Tibial nerve (tissue), 4 donors: ENCODE results near the gene SUMF1. TPM values are rescaled to one million over a fixed set of nuclear protein-coding genes. Genes with fewer than 3 reads are reported as not detected.
"Not testable (repeated sequence)": the region's sequence is repeated elsewhere in the genome, so short reads cannot be mapped to it uniquely, and the experiment has no call there.

ENCODE experiments used
- DNase-seq, 2 donors: peaks; one replicate each; pipeline ENCODE4 v3.0.0-alpha.2; 2019; ENCODE audit warnings: low spot score in 2 of 2
- H3K27ac ChIP-seq, 4 donors: fragments of 200-600 bp; sonication (generic) in 3 of 4; one replicate each; pipeline ENCODE4 v1.5.1; 2017 to 2019; ENCODE audit warnings: mild to moderate bottlenecking in 1 of 4
- H3K27me3 ChIP-seq, 2 donors: fragments of 200-600 bp; sonication (generic) in 1 of 2; one replicate each; pipeline versions ENCODE4 v1.5.1 to v1.6.0; 2017 to 2019
- H3K36me3 ChIP-seq, 3 donors: fragments of 200-600 bp; sonication (generic); one replicate each; pipeline ENCODE4 v1.5.1; 2018 to 2019
- H3K4me1 ChIP-seq, 4 donors: fragments of 200-600 bp; sonication (generic) in 3 of 4; one replicate each; pipeline ENCODE4 v1.5.1; 2017 to 2019
- H3K4me3 ChIP-seq, 4 donors: fragments of 200-600 bp; sonication (generic) in 3 of 4; one replicate each; pipeline ENCODE4 v1.5.1; 2017 to 2019; ENCODE audit warnings: mild to moderate bottlenecking in 1 of 4, moderate library complexity in 1 of 4
- H3K9me3 ChIP-seq, 4 donors: fragments of 200-600 bp; sonication (generic) in 3 of 4; one replicate each; pipeline ENCODE4 v1.5.1; 2017 to 2019
- EP300 ChIP-seq, 2 donors: sonication (generic); formaldehyde crosslinking; IDR thresholded peaks; one replicate each; pipeline ENCODE4 v1.6.1; 2017; ENCODE audit warnings: antibody characterized with exemption in 2 of 2, mild to moderate bottlenecking in 1 of 2
- POLR2A ChIP-seq, 2 donors: fragments of 450-650 bp; IDR thresholded peaks; one replicate each; pipeline ENCODE4 v1.6.1; 2017; ENCODE audit warnings: antibody characterized with exemption in 2 of 2, mild to moderate bottlenecking in 2 of 2, moderate library complexity in 2 of 2
- WGBS, 2 donors: methylation state at CpG; one replicate each; pipeline ENCODE4 v1.1.5; 2018; 5-methylcytosine and 5-hydroxymethylcytosine counted together
- total RNA-seq, 4 donors: library from RNA; depleted of rRNA; stranded (reverse); fragments of >200 nt; gene quantifications; one replicate each; pipeline ENCODE4 v1.1.0, GENCODE V29; 2016
- TF ChIP-seq, protein P1 (sequence below), 5 experiments: fragments of 200-600 bp in 3 of 5; fragments of 450-650 bp in 2 of 5; sonication (generic) in 3 of 5; IDR thresholded peaks; one replicate each; pipeline ENCODE4 v1.5.1; 2016 to 2019; ENCODE audit warnings: antibody characterized with exemption in 5 of 5, mild to moderate bottlenecking in 3 of 5, moderate library complexity in 2 of 5

SUMF1 gene
- total RNA-seq, 4 donors from 2014 or later, result 49.2 to 70.6 (median 63.8) TPM

DNA sequence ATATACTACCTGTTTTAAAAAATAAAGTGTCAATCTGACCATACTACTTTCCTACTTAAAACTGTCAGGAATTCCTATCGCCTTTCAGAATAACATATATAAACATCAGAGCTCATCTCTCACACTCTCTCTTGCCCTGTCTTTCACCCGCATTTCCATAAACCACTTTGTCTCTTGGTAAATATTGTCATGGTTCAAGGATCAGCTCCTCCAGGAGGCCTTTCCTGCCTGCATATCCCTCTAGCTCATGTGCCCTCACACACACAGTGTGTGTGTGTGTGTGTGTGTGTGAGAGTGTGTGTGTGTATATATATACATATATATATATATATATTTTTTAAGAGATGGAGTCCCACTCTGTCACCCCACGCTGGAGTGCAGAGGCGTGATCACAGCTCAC, 6.7 kb downstream of the SUMF1 start:
- H3K27me3 ChIP-seq, result no peaks in the 10 kb centered on the region
- TF ChIP-seq, protein P1, sequence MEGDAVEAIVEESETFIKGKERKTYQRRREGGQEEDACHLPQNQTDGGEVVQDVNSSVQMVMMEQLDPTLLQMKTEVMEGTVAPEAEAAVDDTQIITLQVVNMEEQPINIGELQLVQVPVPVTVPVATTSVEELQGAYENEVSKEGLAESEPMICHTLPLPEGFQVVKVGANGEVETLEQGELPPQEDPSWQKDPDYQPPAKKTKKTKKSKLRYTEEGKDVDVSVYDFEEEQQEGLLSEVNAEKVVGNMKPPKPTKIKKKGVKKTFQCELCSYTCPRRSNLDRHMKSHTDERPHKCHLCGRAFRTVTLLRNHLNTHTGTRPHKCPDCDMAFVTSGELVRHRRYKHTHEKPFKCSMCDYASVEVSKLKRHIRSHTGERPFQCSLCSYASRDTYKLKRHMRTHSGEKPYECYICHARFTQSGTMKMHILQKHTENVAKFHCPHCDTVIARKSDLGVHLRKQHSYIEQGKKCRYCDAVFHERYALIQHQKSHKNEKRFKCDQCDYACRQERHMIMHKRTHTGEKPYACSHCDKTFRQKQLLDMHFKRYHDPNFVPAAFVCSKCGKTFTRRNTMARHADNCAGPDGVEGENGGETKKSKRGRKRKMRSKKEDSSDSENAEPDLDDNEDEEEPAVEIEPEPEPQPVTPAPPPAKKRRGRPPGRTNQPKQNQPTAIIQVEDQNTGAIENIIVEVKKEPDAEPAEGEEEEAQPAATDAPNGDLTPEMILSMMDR (IDR thresholded peaks at IDR 0.05), result no peak
- TF ChIP-seq POLR2A (IDR thresholded peaks at IDR 0.05) (no peak), EP300 (IDR thresholded peaks at IDR 0.05) (no peak)
- H3K9me3 ChIP-seq, result no peaks in the 10 kb centered on the region
- H3K36me3 ChIP-seq, result no peaks in the 10 kb centered on the region
- DNase-seq, result no peak
- H3K4me3 ChIP-seq, result no peak overlapping the region
- H3K4me1 ChIP-seq, result peaks cover 0 to 5% (median 0%) of the 10 kb centered on the region in 4 donors
- H3K27ac ChIP-seq, result no peak overlapping the region
- WGBS, 2 donors, result 90% methylated on average over 4 of the region's 4 CpGs

DNA sequence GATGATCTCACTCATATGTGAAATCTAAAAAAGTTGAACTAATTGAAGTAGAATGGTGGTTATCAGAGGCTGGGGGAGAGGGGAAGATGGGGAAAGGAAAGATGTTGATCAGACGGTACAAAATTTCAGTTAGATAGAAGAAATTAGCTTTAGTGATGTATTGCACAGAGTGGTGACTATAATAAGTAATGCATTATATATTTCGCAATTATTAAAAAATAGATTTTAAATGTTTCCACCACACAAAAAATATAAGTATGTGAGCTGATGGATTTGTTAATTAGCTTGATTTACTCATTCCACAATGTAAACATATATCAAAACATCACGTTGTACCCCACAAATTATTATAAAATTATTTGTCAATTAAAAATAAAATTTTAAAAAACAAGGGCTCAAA, 8.1 kb downstream of the SUMF1 start:
- no peaks in the 10 kb centered on the region for H3K36me3 ChIP-seq
- no peak for TF ChIP-seq POLR2A (IDR thresholded peaks at IDR 0.05)
- TF ChIP-seq, protein P1 (IDR thresholded peaks at IDR 0.05), result no peak
- no peak for TF ChIP-seq EP300 (IDR thresholded peaks at IDR 0.05)
- no peak overlapping the region for H3K27ac ChIP-seq
- WGBS, 2 donors, result 93 to 94% methylated on average over 3 of the region's 3 CpGs
- DNase-seq, result no peak
- H3K4me3 ChIP-seq, result no peak overlapping the region
- peaks cover 0 to 5% (median 0%) of the 10 kb centered on the region in 4 donors for H3K4me1 ChIP-seq
- no peaks in the 10 kb centered on the region for H3K27me3 ChIP-seq
- H3K9me3 ChIP-seq, result no peaks in the 10 kb centered on the region

DNA sequence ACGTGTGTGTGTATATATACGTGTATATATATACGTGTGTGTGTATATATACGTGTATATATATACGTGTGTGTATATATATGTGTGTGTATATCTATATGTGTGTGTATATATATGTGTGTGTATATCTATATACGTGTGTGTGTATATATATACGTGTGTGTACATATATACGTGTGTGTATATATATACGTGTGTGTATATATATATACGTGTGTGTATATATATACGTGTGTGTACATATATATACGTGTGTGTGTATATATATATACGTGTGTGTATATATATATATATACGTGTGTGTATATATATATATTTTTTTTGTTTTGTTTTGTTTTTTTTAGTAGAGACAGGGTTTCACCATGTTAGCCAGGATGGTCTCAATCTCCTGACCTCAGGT, 10.3 kb downstream of the SUMF1 start:
- DNase-seq, H3K9me3 ChIP-seq, H3K27ac ChIP-seq, H3K4me1 ChIP-seq, H3K4me3 ChIP-seq, H3K27me3 ChIP-seq: not testable (repeated sequence)
- 90 to 95% methylated on average over 14 of the region's 14 CpGs for WGBS, 2 donors
- H3K36me3 ChIP-seq, result peaks cover 0 to 13% (median 0%) of the 10 kb centered on the region in 3 donors

DNA sequence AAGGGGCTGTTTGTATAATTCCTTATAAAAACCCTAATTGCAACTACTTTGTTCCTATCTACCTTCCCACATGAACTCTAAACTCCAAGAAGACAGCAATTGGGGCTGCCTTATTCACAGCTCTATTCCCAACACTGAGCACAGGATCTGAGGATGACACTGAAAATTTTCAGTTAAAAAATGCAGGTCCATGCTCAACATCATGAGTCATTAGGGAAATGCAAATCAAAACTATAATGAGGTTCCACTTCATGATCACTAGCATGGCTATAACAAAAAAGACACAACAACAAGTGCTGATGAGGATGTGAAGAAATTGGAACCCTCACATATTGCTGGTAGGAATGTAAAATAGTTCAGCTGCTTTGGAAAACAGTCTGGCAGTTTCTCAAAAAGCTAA, 12.9 kb downstream of the SUMF1 start:
- TF ChIP-seq EP300 (IDR thresholded peaks at IDR 0.05), result no peak
- TF ChIP-seq POLR2A (IDR thresholded peaks at IDR 0.05), result no peak
- TF ChIP-seq, protein P1 (IDR thresholded peaks at IDR 0.05), result no peak
- no peaks in the 10 kb centered on the region for H3K27me3 ChIP-seq

DNA sequence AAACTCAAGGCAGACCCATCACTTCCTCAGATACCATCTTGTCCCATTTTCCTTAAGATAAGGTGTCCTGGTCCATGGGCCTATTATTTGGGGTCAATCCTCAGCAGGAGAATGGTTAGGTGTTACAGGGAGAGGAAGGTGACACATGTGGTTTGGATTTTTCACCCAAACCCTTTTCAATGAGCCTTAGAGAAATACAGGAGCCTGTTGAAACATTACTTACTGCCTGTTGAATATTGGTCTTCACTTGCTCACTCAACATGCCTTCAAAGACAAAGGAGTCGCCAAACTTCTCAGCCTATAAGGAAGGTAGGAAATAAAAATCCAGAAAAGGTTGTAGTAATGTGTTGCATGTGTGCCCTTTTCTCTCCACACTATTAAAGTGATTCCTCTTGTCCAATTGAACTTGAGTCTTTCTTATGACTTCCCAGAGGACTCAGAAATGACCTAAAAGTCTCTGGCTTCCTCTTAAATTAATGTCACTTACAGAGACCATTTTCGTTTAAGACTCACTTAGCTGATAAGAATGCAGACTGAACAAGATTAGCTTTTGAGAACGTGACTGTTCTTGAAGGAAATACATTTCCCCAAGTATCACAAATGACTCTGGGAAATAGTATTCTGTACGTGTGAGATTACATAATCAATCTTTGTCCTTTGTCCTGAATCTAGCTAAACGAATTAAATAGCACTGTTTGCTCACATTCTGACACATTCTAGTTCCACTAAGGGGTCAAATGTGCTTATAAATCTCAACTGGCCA, 17.8 kb downstream of the SUMF1 start:
- WGBS, 2 donors, result 57 to 63% methylated on average over 5 of the region's 5 CpGs
- no peaks in the 10 kb centered on the region for H3K4me1 ChIP-seq

More for the DNA sequence above, 12.9 kb downstream of the SUMF1 start:
- Histone ChIP-seq H3K27ac (no peak overlapping the region), H3K36me3 (peaks cover 0 to 39% (median 0%) of the 10 kb centered on the region in 3 donors), H3K9me3 (no peaks in the 10 kb centered on the region), H3K4me1 (no peaks in the 10 kb centered on the region), H3K4me3 (no peak overlapping the region)
- DNase-seq, result no peak

More for the DNA sequence above, 17.8 kb downstream of the SUMF1 start:
- no peak overlapping the region for H3K4me3 ChIP-seq
- no peak overlapping the region for H3K27ac ChIP-seq
- no peaks in the 10 kb centered on the region for H3K9me3 ChIP-seq
- H3K36me3 ChIP-seq, result peaks cover 0 to 78% (median 0%) of the 10 kb centered on the region in 3 donors
- no peaks in the 10 kb centered on the region for H3K27me3 ChIP-seq
- no peak for DNase-seq
- TF ChIP-seq EP300 (IDR thresholded peaks at IDR 0.05) (no peak), POLR2A (IDR thresholded peaks at IDR 0.05) (no peak)
- TF ChIP-seq, protein P1 (IDR thresholded peaks at IDR 0.05), result no peak
